Stimulated activated CD8-positive, alpha-beta memory T cell treated with anti-CD3 and anti-CD28 coated beads, Interleukin-12 subunit alpha, Interleukin-12 subunit beta, amount 100 ng/mL, for 1 hour (primary cell): ENCODE results near the gene ADAMTS17.

ENCODE experiments used
- DNase-seq: peaks from one replicate; pipeline ENCODE4 v3.0.0-alpha.2; 2020; ENCODE audit warnings: low read depth

ADAMTS17 gene

DNA sequence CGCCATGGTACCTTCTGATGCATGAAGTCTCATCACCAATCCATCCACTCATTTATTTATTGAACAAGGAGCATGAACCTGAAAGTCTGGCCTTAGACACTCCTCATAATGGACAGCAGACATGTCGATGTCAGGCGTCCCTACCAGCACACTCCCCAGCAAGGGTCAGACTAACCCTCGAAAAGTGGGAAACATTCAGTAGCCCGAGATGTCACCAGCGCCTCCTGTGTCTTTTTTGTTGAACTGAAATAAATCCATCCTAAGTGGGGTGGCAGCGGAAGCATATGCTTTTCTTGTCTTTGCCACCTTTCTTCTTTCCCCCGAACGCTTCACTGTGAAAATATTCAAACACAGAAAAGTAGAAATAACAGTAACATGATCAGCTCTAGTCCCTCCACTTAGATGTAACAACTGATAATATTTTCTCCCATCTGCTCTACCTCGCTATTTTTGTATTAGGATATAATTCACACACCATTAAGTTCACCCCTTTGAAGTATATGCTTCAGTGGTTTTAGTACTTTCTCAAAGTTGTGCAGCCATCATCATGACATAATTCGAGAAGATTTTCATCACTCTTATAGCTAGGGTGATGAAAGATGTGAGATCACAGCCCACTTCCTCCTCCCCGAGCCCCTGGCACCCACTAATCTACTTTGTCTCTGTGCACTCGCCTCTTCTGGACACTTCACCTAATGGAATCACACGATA, 121.6 kb downstream of the ADAMTS17 start:
- no peak for DNase-seq

- DNase-seq: no peak
These were observed 123.3 kb downstream of the ADAMTS17 start for GRCh38 chr15:100218434-100218833.

GRCh38 chr15:100216182-100216581, 125.6 kb downstream of the ADAMTS17 start:
- DNase-seq: no peak

DNA sequence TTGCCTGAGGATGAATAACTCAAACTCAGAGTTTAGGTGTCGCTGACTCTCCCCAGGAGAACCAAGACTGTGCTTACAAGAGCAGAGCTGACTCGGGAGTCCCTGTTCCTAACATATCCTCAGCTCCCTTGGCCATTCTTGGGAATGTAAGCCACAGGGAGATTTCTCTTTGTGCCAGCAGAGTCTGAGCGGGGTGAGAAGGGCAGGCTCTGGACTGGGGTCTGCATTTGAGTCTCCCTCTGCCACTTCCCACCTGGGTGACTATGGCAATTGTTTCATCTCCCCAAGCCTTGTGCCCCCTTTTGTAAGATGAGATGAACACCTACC, 126.0 kb downstream of the ADAMTS17 start:
- DNase-seq: no peak

DNA sequence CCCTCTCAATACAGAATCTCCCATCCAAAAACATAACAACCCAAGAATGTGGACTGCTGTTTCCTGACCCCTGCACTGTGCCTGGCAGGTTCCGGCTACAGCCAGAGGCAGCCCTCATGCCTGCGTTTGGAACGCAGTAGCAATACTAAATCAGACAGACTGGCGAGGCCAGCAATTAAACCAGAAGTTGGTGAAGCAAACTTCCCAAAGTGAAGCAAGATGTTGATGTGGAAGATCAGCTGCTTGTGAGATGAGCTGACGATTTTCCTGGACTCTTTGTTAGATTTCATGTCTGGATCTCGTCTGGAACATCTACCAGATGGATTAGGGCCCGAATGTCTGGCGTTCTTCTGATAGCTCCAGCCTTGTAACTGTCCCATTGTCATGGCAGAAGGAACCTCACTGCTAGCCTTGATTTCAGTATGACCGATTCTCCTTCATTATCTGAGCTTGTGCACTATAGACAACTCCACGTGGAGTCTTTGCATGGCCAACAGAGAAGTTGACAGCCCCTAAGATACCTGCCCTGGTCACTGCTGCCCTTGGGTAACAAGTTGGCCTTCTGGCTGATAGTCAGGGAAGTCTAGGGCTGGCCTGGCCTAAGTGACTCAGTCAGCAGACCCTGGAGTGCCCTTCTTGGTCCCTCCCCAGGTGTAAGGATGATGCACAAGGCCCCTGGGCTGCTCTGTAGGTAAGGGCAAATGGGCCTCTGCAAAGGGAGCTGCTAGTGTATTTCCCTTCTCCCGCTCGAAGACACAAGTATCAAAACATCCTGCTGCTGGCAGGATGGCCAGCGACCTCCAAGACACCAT, 126.5 kb downstream of the ADAMTS17 start:
- no peak for DNase-seq

DNA sequence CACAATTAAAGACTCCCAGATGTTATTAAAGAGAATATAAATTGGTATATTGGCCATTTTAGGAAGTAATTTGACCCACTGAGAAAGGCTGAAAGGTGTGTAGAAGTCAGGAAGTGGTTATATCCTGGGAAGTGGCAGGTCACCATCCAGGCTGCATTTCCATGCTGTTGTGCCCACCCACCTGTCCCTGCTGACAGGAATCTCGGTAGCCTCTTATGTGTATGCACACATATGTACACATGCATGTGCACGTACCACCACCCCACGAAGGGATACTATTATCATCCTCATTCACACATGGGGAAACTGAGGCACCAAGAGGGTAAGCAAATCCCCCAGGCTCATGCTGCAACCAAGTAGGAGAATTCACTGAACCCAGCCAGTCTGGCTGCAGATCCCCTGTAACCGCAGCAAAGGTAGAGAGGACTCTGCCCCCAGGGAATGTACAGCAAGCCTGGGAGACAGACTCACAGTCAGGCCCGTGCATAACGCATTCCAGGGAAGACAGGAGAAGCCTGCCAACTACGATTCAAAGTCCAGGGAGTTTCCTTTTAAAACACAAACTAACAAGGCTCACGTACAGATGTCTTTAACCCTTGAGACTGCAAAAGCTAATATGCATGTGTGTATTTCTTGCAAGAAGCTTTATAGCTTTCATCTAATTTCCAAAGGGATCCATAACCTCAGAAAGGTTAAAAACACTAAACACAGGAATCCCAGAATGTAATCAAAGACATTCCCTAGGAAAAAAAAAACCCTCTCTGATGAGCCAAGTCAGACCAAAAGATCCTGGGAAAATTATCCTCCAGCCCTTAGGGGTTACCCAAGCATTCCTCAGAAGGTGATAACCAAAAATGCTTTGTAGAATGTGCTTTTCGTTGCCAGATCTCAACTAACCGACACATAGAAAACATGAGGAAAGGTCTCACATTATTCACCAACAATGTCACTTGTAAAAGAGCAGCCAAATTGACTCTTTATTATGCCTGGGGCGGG, 129.6 kb downstream of the ADAMTS17 start:
- DNase-seq: no peak

GRCh38 chr15:100210338-100210737, 131.4 kb downstream of the ADAMTS17 start:
- no peak for DNase-seq

DNA sequence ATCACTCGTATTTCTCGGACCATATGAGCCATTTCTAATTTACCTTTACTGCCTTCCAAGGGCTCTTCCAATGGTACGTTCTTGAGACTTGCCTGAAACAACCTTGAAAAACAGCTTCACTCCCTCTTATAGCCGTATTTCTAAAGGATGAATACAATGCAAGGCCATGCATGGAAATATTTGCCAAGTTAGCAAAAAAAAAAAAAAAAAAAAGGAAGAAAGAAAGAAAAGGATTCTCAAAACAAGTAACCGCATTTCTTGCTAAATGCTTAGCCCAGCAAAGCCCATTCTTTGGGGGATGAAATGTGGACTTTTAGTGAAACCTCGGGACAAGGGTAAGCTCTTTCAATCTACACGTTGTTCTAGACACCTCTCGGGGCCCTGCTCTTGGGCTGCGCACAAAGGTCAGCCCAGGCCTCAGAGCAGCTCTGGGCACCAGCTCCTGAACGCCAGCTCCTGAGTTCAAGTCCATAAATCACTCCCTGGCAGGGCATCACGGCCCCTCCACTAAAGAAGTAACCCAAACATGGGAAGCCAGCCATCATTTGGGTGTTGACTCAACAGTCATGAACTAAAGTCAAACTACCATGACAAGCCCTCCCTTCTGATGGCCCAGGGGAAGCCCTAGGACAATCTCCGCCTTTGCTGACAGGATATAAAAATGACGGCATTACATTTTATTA, 132.7 kb downstream of the ADAMTS17 start:
- no peak for DNase-seq

- DNase-seq: no peak
These were observed 134.7 kb downstream of the ADAMTS17 start for GRCh38 chr15:100207053-100207452.

DNA sequence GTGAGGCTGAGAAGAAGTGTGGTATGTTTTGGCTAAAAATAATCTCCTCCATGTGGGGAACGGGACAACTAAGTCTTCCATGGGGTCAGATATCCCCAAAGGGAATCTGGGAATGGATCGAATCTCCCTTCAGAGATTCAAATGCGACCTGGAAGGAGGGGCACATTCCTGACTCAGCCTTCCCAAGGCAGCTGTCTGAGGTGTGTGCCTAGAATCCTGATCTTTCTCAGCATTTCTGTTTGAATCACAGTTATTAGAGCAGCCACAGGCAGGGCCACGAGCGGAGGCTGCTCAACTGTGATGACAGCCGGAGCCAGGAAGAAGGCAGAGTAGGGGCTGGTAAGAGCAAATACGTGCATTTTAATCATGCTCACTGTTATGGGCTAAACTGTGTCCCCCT, 135.1 kb downstream of the ADAMTS17 start:
- no peak for DNase-seq

DNA sequence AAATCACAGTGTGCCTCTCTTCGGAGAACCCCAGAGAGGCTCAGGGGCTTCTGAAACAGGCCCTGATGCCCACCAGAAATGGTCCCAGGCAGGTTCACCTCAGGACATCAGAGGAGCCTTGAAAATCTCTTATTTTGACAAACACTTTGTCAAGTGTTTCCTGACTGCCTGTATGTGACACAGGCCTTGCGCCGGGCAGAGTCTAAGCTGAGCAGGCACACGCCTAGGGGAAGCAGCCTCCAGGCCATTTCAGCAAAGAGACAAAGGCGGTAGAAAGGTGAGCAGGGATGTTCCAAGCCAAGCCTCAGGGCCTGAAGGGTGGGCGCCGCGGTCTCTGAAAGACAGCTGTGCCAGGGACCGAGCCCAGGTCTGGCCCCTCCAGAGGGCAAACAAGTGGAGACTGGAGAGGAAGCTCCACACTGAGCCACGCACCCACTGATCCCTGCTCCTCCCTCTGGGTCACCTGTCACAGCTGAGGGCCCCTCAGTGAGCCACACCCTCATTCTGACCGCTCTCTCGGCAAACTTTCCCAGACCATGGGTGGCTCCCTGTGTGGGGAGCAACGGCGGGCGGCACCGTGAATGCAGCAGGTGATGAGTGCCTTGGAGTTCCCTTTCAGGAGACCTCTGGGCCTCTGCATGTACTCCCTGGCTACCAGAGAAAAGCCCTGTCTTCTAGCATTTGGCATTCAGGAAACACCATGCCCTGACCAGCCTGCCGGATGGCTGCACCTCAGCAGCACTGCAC, 136.1 kb downstream of the ADAMTS17 start:
- no peak for DNase-seq

DNA sequence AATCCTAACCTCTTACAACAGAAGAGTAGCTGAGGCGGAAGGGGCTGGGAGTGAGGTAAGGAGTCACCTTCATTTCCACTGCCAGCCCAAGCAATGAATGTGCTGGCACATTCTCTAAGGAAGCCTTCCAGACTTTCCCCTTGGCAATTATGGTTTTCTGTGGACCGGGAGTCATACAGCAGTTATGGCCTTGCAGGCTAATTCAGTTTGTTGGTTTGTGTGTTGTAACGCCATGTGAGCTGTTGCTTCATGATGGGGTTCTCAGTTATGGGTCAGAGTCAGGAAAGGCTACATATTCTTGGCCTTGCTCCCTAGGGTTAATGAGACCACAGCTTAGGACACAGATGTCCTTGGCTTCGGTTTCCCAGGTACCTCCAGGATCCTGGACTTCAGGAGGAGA, 137.0 kb downstream of the ADAMTS17 start:
- no peak for DNase-seq

DNA sequence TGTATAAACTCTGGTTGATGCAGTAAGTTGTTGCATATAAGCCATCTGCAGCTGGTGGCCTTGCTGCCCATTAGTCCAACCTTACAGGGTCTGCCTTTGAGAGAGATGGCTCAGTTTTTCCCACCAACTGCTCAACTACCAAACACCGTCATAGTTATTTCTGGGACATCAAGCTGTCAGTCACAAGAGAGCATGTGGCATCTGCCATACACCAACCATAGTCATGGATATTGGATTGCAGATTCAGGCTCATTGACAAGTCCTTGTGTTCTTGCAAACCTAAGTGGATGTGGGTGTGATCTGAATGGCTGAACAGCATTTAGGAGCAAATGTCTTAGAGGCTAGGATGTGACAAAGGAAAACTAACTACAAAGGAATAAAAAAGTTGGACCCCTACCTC, 137.6 kb downstream of the ADAMTS17 start:
- DNase-seq: no peak

DNA sequence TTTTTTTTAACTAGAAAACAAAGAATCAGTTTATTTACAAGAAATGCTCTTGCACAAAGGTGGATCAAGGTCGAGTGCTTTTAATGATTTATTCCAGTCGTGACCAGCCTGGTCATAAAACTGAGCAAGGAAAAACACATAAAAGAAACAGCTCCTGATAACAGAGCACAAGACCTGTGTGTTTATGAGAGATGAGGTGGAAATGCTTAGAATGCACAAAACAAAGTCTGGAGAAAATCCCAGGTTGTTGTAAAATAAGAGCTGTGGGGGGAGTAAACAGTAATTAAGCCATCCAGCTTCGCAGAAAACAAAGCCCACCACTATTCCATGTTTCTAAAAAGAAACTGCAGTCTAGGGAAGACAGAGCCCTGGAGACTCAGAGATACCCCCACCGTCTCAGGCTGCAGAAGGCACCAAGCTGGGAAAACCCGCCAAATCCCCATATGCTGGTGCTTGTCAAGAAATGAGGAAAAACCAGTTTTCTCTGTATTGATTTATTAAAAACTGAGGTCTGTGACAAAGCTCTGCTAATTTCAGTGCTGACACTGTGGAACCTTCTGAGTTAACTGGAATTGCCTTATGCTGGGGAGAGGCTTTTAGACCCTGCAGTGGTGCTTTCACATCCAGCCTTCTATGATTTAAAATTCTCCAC, 139.3 kb downstream of the ADAMTS17 start:
- no peak for DNase-seq

GRCh38 chr15:100201376-100202280, 140.1 kb downstream of the ADAMTS17 start:
- no peak for DNase-seq

- no peak for DNase-seq
These were observed 141.4 kb downstream of the ADAMTS17 start for GRCh38 chr15:100200287-100200880.

GRCh38 chr15:100199711-100200286, 142.0 kb downstream of the ADAMTS17 start:
- no peak for DNase-seq

DNA sequence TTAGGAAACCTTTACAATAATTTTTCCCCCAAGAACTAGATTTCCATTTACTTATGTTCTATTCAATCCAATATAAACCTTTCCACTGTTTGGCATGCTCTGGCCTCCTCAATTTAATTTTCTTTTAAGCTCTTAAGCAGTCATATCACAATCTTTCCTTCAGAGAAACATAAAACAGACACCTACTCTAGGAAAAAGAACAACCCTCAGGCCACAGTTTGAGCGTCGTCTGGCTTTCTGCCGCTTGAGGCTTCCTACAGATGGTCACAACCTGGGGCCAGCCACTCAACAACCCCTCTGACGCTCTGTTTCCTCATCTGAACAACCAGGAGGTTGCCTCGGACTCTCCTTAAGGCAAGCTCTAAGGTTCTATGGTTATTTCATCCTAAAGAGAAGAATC, 143.3 kb downstream of the ADAMTS17 start:
- no peak for DNase-seq
